SK-N-SH treated with all-trans-retinoic acid at 6 μM for 48 hours (cell line): ENCODE data around the gene TGFBR3.

Experiments used
- ATAC-seq: fragments of 200-7000 bp; cut with Tn5 transposase; 3 replicates; pipeline ENCODE4 v1.9.1; 2020; ENCODE audit warnings: mild to moderate bottlenecking, moderate library complexity
- ARNTL ChIP-seq: fragments of 450-650 bp; formaldehyde crosslinking; IDR thresholded peaks from 2 replicates; pipeline ENCODE4 v1.5.0; 2020; ENCODE audit warnings: low read depth, mild to moderate bottlenecking, moderate library complexity, borderline replicate concordance
- BACH2 ChIP-seq: fragments of 250-450 bp; sonication (Bioruptor Pico); IDR thresholded peaks from 2 replicates; pipeline ENCODE4 v1.9.0; 2021; ENCODE audit warnings: mild to moderate bottlenecking, borderline replicate concordance
- CSRNP3 ChIP-seq: fragments of 250-450 bp; sonication (Bioruptor Pico); IDR thresholded peaks from 2 replicates; pipeline ENCODE4 v1.5.1; 2021; ENCODE audit warnings: mild to moderate bottlenecking, moderate library complexity
- ESRRG ChIP-seq: fragments of 250-450 bp; sonication (Bioruptor Pico); IDR thresholded peaks from 2 replicates; pipeline ENCODE4 v1.6.1; 2021; ENCODE audit warnings: mild to moderate bottlenecking
- GLIS3 ChIP-seq: fragments of 250-450 bp; sonication (Bioruptor Pico); IDR thresholded peaks from 2 replicates; pipeline ENCODE4 v1.5.0; 2020; ENCODE audit warnings: mild to moderate bottlenecking, moderate library complexity
- ISL1 ChIP-seq: fragments of 250-450 bp; sonication (Bioruptor Pico); IDR thresholded peaks from 2 replicates; pipeline ENCODE4 v2.1.2; 2022; ENCODE audit warnings: mild to moderate bottlenecking, moderate library complexity
- OSR1 ChIP-seq: fragments of 250-450 bp; sonication (Bioruptor Pico); IDR thresholded peaks from 2 replicates; pipeline ENCODE4 v1.8.0; 2022; ENCODE audit warnings: moderate library complexity, mild to moderate bottlenecking, inconsistent platforms
- PATZ1 ChIP-seq: fragments of 250-450 bp; sonication (Bioruptor Pico); IDR thresholded peaks from 2 replicates; pipeline ENCODE4 v1.8.0; 2020; ENCODE audit warnings: mild to moderate bottlenecking, moderate library complexity, borderline replicate concordance
- POU6F1 ChIP-seq: fragments of 250-450 bp; sonication (Bioruptor Pico); IDR thresholded peaks from 2 replicates; pipeline ENCODE4 v1.8.0; 2021; ENCODE audit warnings: low read depth, mild to moderate bottlenecking, moderate library complexity, borderline replicate concordance
- PPARA ChIP-seq: fragments of 250-450 bp; sonication (Bioruptor Pico); IDR thresholded peaks from 2 replicates; pipeline ENCODE4 v1.5.0; 2020; ENCODE audit warnings: mild to moderate bottlenecking, borderline replicate concordance
- RARB ChIP-seq: fragments of 250-450 bp; sonication (Bioruptor Pico); IDR thresholded peaks from 2 replicates; pipeline ENCODE4 v1.8.0; 2021; ENCODE audit warnings: mild to moderate bottlenecking, moderate library complexity
- SNAI2 ChIP-seq: fragments of 250-450 bp; sonication (Bioruptor Pico); IDR thresholded peaks from 2 replicates; pipeline ENCODE4 v1.5.0; 2020; ENCODE audit warnings: mild to moderate bottlenecking, moderate library complexity
- TCF4 ChIP-seq: fragments of 250-450 bp; sonication (Bioruptor Pico); IDR thresholded peaks from 2 replicates; pipeline ENCODE4 v1.8.0; 2021; ENCODE audit warnings: mild to moderate bottlenecking, moderate library complexity, borderline replicate concordance
- TOX ChIP-seq: fragments of 250-450 bp; sonication (Bioruptor Pico); IDR thresholded peaks from 2 replicates; pipeline ENCODE4 v1.8.0; 2021; ENCODE audit warnings: mild to moderate bottlenecking, moderate library complexity, borderline replicate concordance
- TSHZ2 ChIP-seq: fragments of 250-450 bp; sonication (Bioruptor Pico); IDR thresholded peaks from 2 replicates; pipeline ENCODE4 v1.5.0; 2020; ENCODE audit warnings: mild to moderate bottlenecking, moderate library complexity
- ZC3H10 ChIP-seq: fragments of 250-450 bp; sonication (Bioruptor Pico); IDR thresholded peaks from 2 replicates; pipeline ENCODE4 v1.5.1; 2021; ENCODE audit warnings: mild to moderate bottlenecking, moderate library complexity
- ZFP3 ChIP-seq: fragments of 250-450 bp; sonication (Bioruptor Pico); IDR thresholded peaks from 2 replicates; pipeline ENCODE4 v1.5.0; 2020; ENCODE audit warnings: mild to moderate bottlenecking, moderate library complexity
- ZFP30 ChIP-seq: fragments of 450-650 bp; formaldehyde crosslinking; IDR thresholded peaks from 2 replicates; pipeline ENCODE4 v1.5.0; 2022; ENCODE audit warnings: mild to moderate bottlenecking, moderate library complexity
- ZNF565 ChIP-seq: fragments of 450-650 bp; formaldehyde crosslinking; conservative IDR thresholded peaks from 2 replicates; pipeline ENCODE4 v1.5.0; 2020; ENCODE audit warnings: low read depth, mild to moderate bottlenecking, moderate library complexity
- ZNF70 ChIP-seq: fragments of 450-650 bp; formaldehyde crosslinking; IDR thresholded peaks from 2 replicates; pipeline ENCODE4 v1.5.0; 2020; ENCODE audit warnings: mild to moderate bottlenecking, moderate library complexity
- ZNF8 ChIP-seq: fragments of 450-650 bp; formaldehyde crosslinking; IDR thresholded peaks from 2 replicates; pipeline ENCODE4 v1.5.0; 2020; ENCODE audit warnings: mild to moderate bottlenecking, moderate library complexity

The TGFBR3 gene

GRCh38 chr1:91724231-91724630 lies 161.7 kb downstream of the TGFBR3 start (continued):
- no peak for TF ChIP-seq POU6F1 (CRISPR knock-in tag)

GRCh38 chr1:91720044-91720443 lies 165.9 kb downstream of the TGFBR3 start:
- no peak for TF ChIP-seq RARB (CRISPR knock-in tag)
- TF ChIP-seq PPARA (CRISPR knock-in tag): no peak
- TF ChIP-seq ZNF565 (CRISPR knock-in tag): no peak
- TF ChIP-seq ISL1: no peak
- no peak for TF ChIP-seq BACH2 (CRISPR knock-in tag)
- no peak for TF ChIP-seq CSRNP3 (CRISPR knock-in tag)
- TF ChIP-seq ESRRG (CRISPR knock-in tag): no peak
- ATAC-seq: no peak

- TF ChIP-seq PPARA (CRISPR knock-in tag) (no peak), ARNTL (no peak), ESRRG (CRISPR knock-in tag) (no peak), GLIS3 (no peak), ZNF70 (no peak)
- no peak for ATAC-seq
Observed at GRCh38 chr1:91718877-91719276, 167.1 kb downstream of the TGFBR3 start.

- ATAC-seq: no peak
- TF ChIP-seq ZNF565 (CRISPR knock-in tag) (no peak), POU6F1 (CRISPR knock-in tag) (no peak), TCF4 (CRISPR knock-in tag) (no peak)
Observed at GRCh38 chr1:91718368-91718767, 167.6 kb downstream of the TGFBR3 start.

- TF ChIP-seq PATZ1 (CRISPR knock-in tag): no peak
- TF ChIP-seq ZC3H10 (CRISPR knock-in tag): no peak
- no peak for TF ChIP-seq TSHZ2 (CRISPR knock-in tag)
- no peak for ATAC-seq
Observed at GRCh38 chr1:91717839-91718238, 168.1 kb downstream of the TGFBR3 start.

GRCh38 chr1:91716339-91716738 lies 169.6 kb downstream of the TGFBR3 start:
- no peak for ATAC-seq
- TF ChIP-seq CSRNP3 (CRISPR knock-in tag) (no peak), TOX (CRISPR knock-in tag) (no peak), OSR1 (CRISPR knock-in tag) (no peak), ZNF565 (CRISPR knock-in tag) (no peak), ZFP30 (CRISPR knock-in tag) (no peak), ZNF8 (CRISPR knock-in tag) (no peak), ZFP3 (no peak), SNAI2 (no peak), RARB (CRISPR knock-in tag) (no peak), ZC3H10 (CRISPR knock-in tag) (no peak)
